H1 (cell line): ENCODE data around the gene MACROD2.

Experiments used
- BRCA1 ChIP-seq: IDR thresholded peaks from 2 replicates; pipeline ENCODE4 v1.6.1; 2012; ENCODE audit warnings: low read depth, low read length, improper control_type of control experiment
- CEBPB ChIP-seq: IDR thresholded peaks from 2 replicates; pipeline ENCODE4 v1.6.1; 2012; ENCODE audit warnings: low read depth, low read length
- CTCF ChIP-seq, 3 experiments: IDR thresholded peaks; 1 replicate in 2 of 3; 2 replicates in 1 of 3; pipeline versions ENCODE4 v1.5.1 to v1.6.1; 2011; ENCODE audit warnings: low read length in 3 of 3, mild to moderate bottlenecking in 3 of 3, inconsistent platforms in 2 of 3, low read depth in 1 of 3, moderate library complexity in 1 of 3; ENCODE audit not compliant: insufficient read depth in 1 of 3; ENCODE audit errors: control extremely low read depth in 1 of 3
- EGR1 ChIP-seq: IDR thresholded peaks from 2 replicates; pipeline ENCODE4 v1.6.1; 2011; ENCODE audit warnings: low read depth, low read length, borderline replicate concordance
- GABPA ChIP-seq: IDR thresholded peaks from 2 replicates; pipeline ENCODE4 v1.6.1; 2011; ENCODE audit warnings: mild to moderate bottlenecking, low read length, moderate library complexity, borderline replicate concordance; ENCODE audit not compliant: insufficient read depth
- JUND ChIP-seq: IDR thresholded peaks from 2 replicates; pipeline ENCODE4 v1.6.1; 2011; ENCODE audit warnings: mild to moderate bottlenecking, improper control_type of control experiment, low read length
- NRF1 ChIP-seq: IDR thresholded peaks from 2 replicates; pipeline ENCODE4 v1.6.1; 2011; ENCODE audit warnings: mild to moderate bottlenecking, low read depth, low read length, improper control_type of control experiment
- POLR2A ChIP-seq, 2 experiments: IDR thresholded peaks; 1 replicate in 1 of 2; 2 replicates in 1 of 2; pipeline ENCODE4 v1.6.1; 2011; ENCODE audit warnings: low read depth in 2 of 2, low read length in 2 of 2, mild to moderate bottlenecking in 2 of 2; ENCODE audit errors: control extremely low read depth in 1 of 2
- POLR2AphosphoS5 ChIP-seq: IDR thresholded peaks from 2 replicates; pipeline ENCODE4 v1.6.1; 2011; ENCODE audit warnings: low read depth, low read length
- SIN3A ChIP-seq, 2 experiments: IDR thresholded peaks in 1 of 2; conservative IDR thresholded peaks in 1 of 2; 2 replicates each; pipeline ENCODE4 v1.6.1; 2011 to 2012; ENCODE audit warnings: low read length in 2 of 2, improper control_type of control experiment in 1 of 2, low read depth in 1 of 2, mild to moderate bottlenecking in 1 of 2
- SP1 ChIP-seq: IDR thresholded peaks from 2 replicates; pipeline ENCODE4 v1.6.1; 2011; ENCODE audit warnings: low read depth, low read length
- TAF1 ChIP-seq: IDR thresholded peaks from 2 replicates; pipeline ENCODE4 v1.6.1; 2011; ENCODE audit warnings: mild to moderate bottlenecking, low read depth, low read length
- TCF12 ChIP-seq: IDR thresholded peaks from 2 replicates; pipeline ENCODE4 v1.6.1; 2011; ENCODE audit warnings: low read depth, mild to moderate bottlenecking, low read length
- YY1 ChIP-seq: IDR thresholded peaks from 2 replicates; pipeline ENCODE4 v1.6.1; 2011; ENCODE audit warnings: low read depth, mild to moderate bottlenecking, low read length

- TF ChIP-seq TCF12 (no peak), CTCF (IDR thresholded peaks at IDR 0.05; ENCODE audit: control extremely low read depth in 1 of 3, insufficient read depth in 1 of 3, low read depth in 1 of 3, low read length in 3 of 3) (no peak), EGR1 (no peak), BRCA1 (no peak), NRF1 (no peak), POLR2A (IDR thresholded peaks at IDR 0.05; ENCODE audit: control extremely low read depth in 1 of 2, low read depth in 2 of 2, low read length in 2 of 2) (no peak), SP1 (no peak), SIN3A (conservative IDR thresholded peaks at IDR 0.05 in 1 of 2, IDR thresholded peaks at IDR 0.05 in 1 of 2; ENCODE audit: low read depth in 1 of 2, low read length in 2 of 2) (no peak), POLR2AphosphoS5 (no peak), GABPA (no peak), YY1 (no peak), CEBPB (no peak), TAF1 (no peak), JUND (no peak)
Measured at GRCh38 chr20:14282140-14282539, 286.8 kb downstream of the MACROD2 start.
